ENCODE measurements around the gene NTM. TPM values are rescaled to one million over a fixed set of nuclear protein-coding genes. Genes with fewer than 3 reads are reported as not detected.

The NTM gene
- total and polyA plus RNA-seq, 2 donors (not counting 3 experiments of a cell fraction or from before 2014, with no cell fraction given) = 1.00 to 1.1 TPM

DNA sequence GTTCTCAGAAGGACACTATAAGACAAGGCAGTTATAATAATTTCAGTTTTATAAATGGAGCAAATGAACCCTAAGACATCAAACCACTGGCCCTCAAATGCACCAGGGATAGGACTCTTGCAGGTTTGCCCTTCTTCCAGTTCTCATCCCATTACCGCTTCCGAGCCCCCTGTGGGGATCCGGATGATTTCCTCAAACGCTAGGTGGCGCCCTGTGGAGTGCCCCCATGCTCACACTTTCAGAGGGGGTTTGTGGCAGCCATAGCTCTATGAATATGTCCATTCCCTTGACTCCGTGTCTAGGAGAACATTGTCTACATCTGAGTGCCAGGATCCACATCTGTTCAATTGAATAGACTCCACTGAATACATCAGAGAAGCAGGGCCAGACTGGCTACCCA, 816.3 kb downstream of the NTM start:
- POLR2A ChIA-PET = no interaction called here
- dilution Hi-C loops (cut with MboI; ENCODE audit: extremely low pct_ligation_motif_present, low sequenced_read_pairs) (no loop called here), intact Hi-C loops (cut with micrococcal nuclease) (no loop called here)
- no peak overlapping the region for H2AFZ ChIP-seq (ENCODE audit: low read depth, low read length)
- no peaks in the 10 kb centered on the region for H4K20me1 ChIP-seq (replicated peaks; ENCODE audit: control insufficient read depth, extremely low read depth, insufficient read depth, low read length)
- CTCF ChIA-PET = no interaction called here
- H3K79me2 ChIP-seq (ENCODE audit: control insufficient read depth, insufficient read depth, low read length) = no peaks in the 10 kb centered on the region
- no peak for FAIRE-seq
- H3K9me1 ChIP-seq (replicated peaks; ENCODE audit: control insufficient read depth, extremely low read depth, insufficient read depth, low read length) = no peaks in the 10 kb centered on the region
- H3K27me3 ChIP-seq (ENCODE audit: control insufficient read depth in 2 of 2, insufficient read depth in 2 of 2, low read length in 2 of 2) = no peaks in the 10 kb centered on the region
- no peak overlapping the region for H3K4me3 ChIP-seq (replicated peaks in 1 of 3; ENCODE audit: insufficient read depth in 1 of 3, low read depth in 1 of 3, low read length in 3 of 3)
- no peak overlapping the region for H3K27ac ChIP-seq (ENCODE audit: insufficient read depth, low read depth, low read length)
- DNase-seq (ENCODE audit: low read depth, low spot score) = no peak
- H3K9ac ChIP-seq (replicated peaks; ENCODE audit: extremely low read depth, insufficient read depth, low read length) = no peak overlapping the region
- H3K36me3 ChIP-seq (ENCODE audit: control insufficient read depth in 2 of 2, extremely low read depth in 1 of 2, insufficient read depth in 2 of 2, low read length in 2 of 2) = no peaks in the 10 kb centered on the region
- TF ChIP-seq POLR2AphosphoS5 (IDR thresholded peaks at IDR 0.05; ENCODE audit: insufficient read depth, low read depth, low read length) (no peak), FOS (IDR thresholded peaks at IDR 0.05; ENCODE audit: borderline replicate concordance, insufficient read depth, low read length) (no peak), EZH2 (IDR thresholded peaks at IDR 0.05; ENCODE audit: borderline replicate concordance, low read depth, low read length, severe bottlenecking) (no peak), JUN (IDR thresholded peaks at IDR 0.05; ENCODE audit: borderline replicate concordance, insufficient read depth, insufficient read length, low read depth) (no peak), MYC (IDR thresholded peaks at IDR 0.05; ENCODE audit: low read depth, low read length) (no peak), CTCF (IDR thresholded peaks at IDR 0.05; ENCODE audit: extremely low read depth in 1 of 2, insufficient read depth in 1 of 2, low read depth in 1 of 2, low read length in 2 of 2) (no peak), GATA2 (IDR thresholded peaks at IDR 0.05; ENCODE audit: insufficient read depth, insufficient read length, low read depth, low read length) (no peak), POLR2A (IDR thresholded peaks at IDR 0.05; ENCODE audit: low read depth, low read length) (no peak)
- TF ChIP-seq, protein P1, sequence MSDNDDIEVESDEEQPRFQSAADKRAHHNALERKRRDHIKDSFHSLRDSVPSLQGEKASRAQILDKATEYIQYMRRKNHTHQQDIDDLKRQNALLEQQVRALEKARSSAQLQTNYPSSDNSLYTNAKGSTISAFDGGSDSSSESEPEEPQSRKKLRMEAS (IDR thresholded peaks at IDR 0.05; ENCODE audit: insufficient read depth, insufficient read length) = no peak
- H3K4me1 ChIP-seq (ENCODE audit: control insufficient read depth, extremely low read depth, insufficient read depth, low read length) = no peaks in the 10 kb centered on the region
- no TSS peak for BruUV-seq (replicated peaks)
- H3K4me2 ChIP-seq (ENCODE audit: insufficient read depth, low read length) = no peak overlapping the region
- H3K9me3 ChIP-seq (replicated peaks; ENCODE audit: control insufficient read depth, insufficient read depth, low read length) = no peaks in the 10 kb centered on the region

All from endothelial cell of umbilical vein (primary cell).